NT2/D1 (cell line): Measurements from ENCODE around the gene SGCB.

Source experiments
- YY1 ChIP-seq: IDR thresholded peaks from 2 replicates; pipeline ENCODE4 v1.6.1; 2011; ENCODE audit not compliant: insufficient read length, insufficient read depth
- ZNF274 ChIP-seq: IDR thresholded peaks from 2 replicates; pipeline ENCODE4 v1.6.1; 2011; ENCODE audit warnings: mild to moderate bottlenecking, low read depth, low read length

DNA sequence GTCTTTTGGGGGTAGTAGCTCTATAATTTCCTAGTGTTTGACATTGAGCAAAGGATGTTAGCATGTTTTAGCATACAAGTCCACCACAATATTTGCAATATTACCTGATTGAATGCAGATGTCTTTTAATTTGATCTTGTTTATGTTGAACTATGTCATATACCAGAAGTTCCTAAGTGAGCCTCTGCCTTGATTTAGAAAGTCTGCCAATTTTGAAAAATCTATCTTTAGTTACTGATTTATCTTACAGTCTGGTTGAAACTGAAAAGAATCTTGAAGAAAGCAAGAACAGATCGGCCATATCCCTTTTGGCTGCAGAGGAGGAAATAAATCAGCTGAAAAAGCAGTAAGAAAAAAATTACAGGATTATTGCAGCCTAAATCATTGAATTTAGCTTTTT, 31.5 kb upstream of the SGCB start:
- TF ChIP-seq YY1 (no peak), ZNF274 (no peak)
